HG03378 (cell line): Measurements from ENCODE around the gene SLC4A7.
A peak's percentile ranks its signal among the peaks of the same experiment; 100 is the strongest.
"Not testable (repeated sequence)": the region's sequence is repeated elsewhere in the genome, so short reads cannot be mapped to it uniquely, and the experiment has no call there.

ENCODE experiments used
- ATAC-seq: cut with Tn5 transposase; IDR thresholded peaks from one replicate; pipeline ENCODE4 v1.9.1; 2021; ENCODE audit warnings: mild to moderate bottlenecking, moderate library complexity; ENCODE audit not compliant: unreplicated experiment

SLC4A7 gene

GRCh38 chr3:27438352-27438751, 45.8 kb downstream of the SLC4A7 start:
- ATAC-seq: not testable (repeated sequence)

- ATAC-seq: no peak
Observed at GRCh38 chr3:27431116-27431515, 53.1 kb downstream of the SLC4A7 start.

GRCh38 chr3:27429909-27430308, 54.3 kb downstream of the SLC4A7 start:
- no peak for ATAC-seq

GRCh38 chr3:27428446-27428845, 55.7 kb downstream of the SLC4A7 start:
- no peak for ATAC-seq

GRCh38 chr3:27426926-27427325, 57.3 kb downstream of the SLC4A7 start:
- ATAC-seq: no peak

GRCh38 chr3:27425896-27426565, 58.2 kb downstream of the SLC4A7 start:
- no peak for ATAC-seq

- not testable (repeated sequence) for ATAC-seq
Observed at GRCh38 chr3:27424812-27425521, 59.2 kb downstream of the SLC4A7 start.

GRCh38 chr3:27423463-27423862, 60.7 kb downstream of the SLC4A7 start:
- no peak for ATAC-seq

- no peak for ATAC-seq
Observed at GRCh38 chr3:27422617-27423016, 61.6 kb downstream of the SLC4A7 start.

GRCh38 chr3:27415202-27415601, 69.0 kb downstream of the SLC4A7 start:
- no peak for ATAC-seq

GRCh38 chr3:27392950-27393679, 91.1 kb downstream of the SLC4A7 start:
- ATAC-seq: peak; percentile 81

- not testable (repeated sequence) for ATAC-seq
Observed at GRCh38 chr3:27392414-27392813, 91.8 kb downstream of the SLC4A7 start.

- ATAC-seq: no peak
Observed at GRCh38 chr3:27391796-27392195, 92.4 kb downstream of the SLC4A7 start.

- no peak for ATAC-seq
Observed at GRCh38 chr3:27387625-27388024, 96.6 kb downstream of the SLC4A7 start.

GRCh38 chr3:27385504-27385903, 98.7 kb downstream of the SLC4A7 start:
- no peak for ATAC-seq

- no peak for ATAC-seq
Observed at GRCh38 chr3:27384191-27384590, 100.0 kb downstream of the SLC4A7 start.

GRCh38 chr3:27380433-27381357, 103.5 kb downstream of the SLC4A7 start:
- ATAC-seq: no peak

- no peak for ATAC-seq
Observed at GRCh38 chr3:27378331-27378730, 105.9 kb downstream of the SLC4A7 start.

- no peak for ATAC-seq
Observed at GRCh38 chr3:27376109-27376772, 107.9 kb downstream of the SLC4A7 start.
